HUES6 (cell line): ENCODE results near the gene TSPAN9.

Source experiments
- H3K27ac ChIP-seq: 2 replicates; pipeline ENCODE4 v1.7.0; 2013; ENCODE audit warnings: low read depth, mild to moderate bottlenecking, low read length, inconsistent platforms
- H3K27me3 ChIP-seq: 2 replicates; pipeline ENCODE4 v1.6.1; 2013; ENCODE audit warnings: low read length; ENCODE audit not compliant: control insufficient read depth, insufficient read depth
- H3K36me3 ChIP-seq: 2 replicates; pipeline ENCODE4 v1.6.1; 2013; ENCODE audit warnings: low read length; ENCODE audit not compliant: control insufficient read depth, insufficient read depth
- H3K4me1 ChIP-seq: 2 replicates; pipeline ENCODE4 v1.6.1; 2013; ENCODE audit warnings: low read length; ENCODE audit not compliant: control insufficient read depth, insufficient read depth
- H3K4me3 ChIP-seq: 2 replicates; pipeline ENCODE4 v1.5.1; 2013; ENCODE audit warnings: low read depth, low read length
- H3K9ac ChIP-seq: one replicate; pipeline ENCODE4 v1.6.1; 2013; ENCODE audit warnings: mild to moderate bottlenecking, low read length
- H3K9me3 ChIP-seq: 2 replicates; pipeline ENCODE4 v1.6.1; 2013; ENCODE audit warnings: low read depth, low read length; ENCODE audit not compliant: control insufficient read depth, insufficient read depth

TSPAN9 gene

DNA sequence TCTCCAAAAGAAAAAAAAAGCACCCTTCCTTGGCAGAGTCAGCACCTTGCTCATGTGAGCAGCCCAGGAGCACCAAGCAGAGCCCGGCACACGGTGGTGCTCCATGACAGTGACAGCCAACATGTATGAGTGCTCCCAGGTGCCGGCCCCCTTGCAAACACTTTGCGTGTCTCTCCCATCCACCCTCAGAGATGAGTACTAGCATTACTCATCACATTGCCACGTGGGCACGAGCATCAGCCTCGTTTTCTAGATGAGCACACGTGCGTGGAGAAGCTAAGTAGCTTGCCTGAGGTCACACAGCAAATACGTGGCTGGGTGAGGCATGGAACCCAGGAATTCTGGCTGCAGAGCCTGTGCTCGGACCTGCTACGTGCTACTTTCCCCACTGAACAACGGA lies 235.9 kb downstream of the TSPAN9 start:
- Histone ChIP-seq H3K36me3 (no peaks in the 10 kb centered on the region), H3K27ac (no peak overlapping the region), H3K9ac (no peak overlapping the region), H3K4me1 (peaks cover 16% of the 10 kb centered on the region; the same call in 1 of the 2 replicates), H3K4me3 (no peak overlapping the region), H3K9me3 (no peaks in the 10 kb centered on the region), H3K27me3 (peaks cover 8% of the 10 kb centered on the region; the same call in 1 of the 2 replicates)

DNA sequence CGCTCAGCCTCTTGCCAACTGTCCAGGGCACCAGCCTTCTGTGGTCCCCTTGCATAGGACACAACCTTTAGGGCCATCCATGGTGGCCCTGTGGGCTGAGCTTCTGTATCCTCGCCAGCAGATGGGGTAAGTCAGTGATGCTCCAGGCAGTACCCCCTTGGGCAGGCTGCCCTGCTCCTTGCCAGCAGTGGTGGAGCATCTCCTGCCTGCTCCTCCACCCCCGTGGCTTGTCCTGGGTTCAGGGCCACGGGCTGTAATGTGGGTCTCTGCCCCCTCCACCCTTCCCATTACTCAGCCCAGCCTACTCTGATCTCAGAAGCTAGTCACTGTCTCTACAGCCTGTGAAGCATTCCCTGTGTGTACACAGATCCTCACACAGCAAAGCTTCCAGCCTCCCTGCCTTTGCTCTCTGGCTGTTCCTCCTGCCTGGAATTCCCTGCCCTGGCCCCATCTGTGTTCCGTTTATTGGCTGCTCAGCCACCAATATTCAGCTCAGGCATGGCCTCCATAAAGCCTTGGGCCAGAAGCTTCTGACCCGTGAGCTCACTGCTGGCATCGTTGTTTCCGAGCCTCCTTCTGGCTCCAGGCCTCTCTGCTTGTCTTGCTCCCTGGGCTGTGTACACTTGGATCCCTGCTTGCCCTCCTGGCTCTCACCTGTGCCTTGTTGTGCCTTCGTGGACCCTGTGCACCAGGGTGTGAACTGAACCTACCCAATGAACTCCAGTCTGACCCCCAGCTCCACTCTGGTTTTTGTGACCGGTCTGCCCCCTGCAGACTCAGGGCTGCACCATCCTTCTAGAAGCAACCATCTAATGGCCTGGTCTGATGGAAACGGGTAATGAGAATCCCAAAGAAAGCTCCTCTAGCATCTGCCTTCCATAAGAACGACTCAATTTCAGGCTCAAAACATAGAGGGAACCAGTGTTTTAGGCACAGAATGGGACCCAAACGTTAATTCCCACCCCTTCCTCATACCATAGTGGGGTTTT lies 236.8 kb downstream of the TSPAN9 start:
- H3K4me1 ChIP-seq: peaks cover 16% of the 10 kb centered on the region; the same call in 1 of the 2 replicates
- no peaks in the 10 kb centered on the region for H3K9me3 ChIP-seq
- no peaks in the 10 kb centered on the region for H3K36me3 ChIP-seq
- no peak overlapping the region for H3K9ac ChIP-seq
- H3K27me3 ChIP-seq: peaks cover 8% of the 10 kb centered on the region; the same call in 1 of the 2 replicates
- H3K27ac ChIP-seq: no peak overlapping the region
- no peak overlapping the region for H3K4me3 ChIP-seq

DNA sequence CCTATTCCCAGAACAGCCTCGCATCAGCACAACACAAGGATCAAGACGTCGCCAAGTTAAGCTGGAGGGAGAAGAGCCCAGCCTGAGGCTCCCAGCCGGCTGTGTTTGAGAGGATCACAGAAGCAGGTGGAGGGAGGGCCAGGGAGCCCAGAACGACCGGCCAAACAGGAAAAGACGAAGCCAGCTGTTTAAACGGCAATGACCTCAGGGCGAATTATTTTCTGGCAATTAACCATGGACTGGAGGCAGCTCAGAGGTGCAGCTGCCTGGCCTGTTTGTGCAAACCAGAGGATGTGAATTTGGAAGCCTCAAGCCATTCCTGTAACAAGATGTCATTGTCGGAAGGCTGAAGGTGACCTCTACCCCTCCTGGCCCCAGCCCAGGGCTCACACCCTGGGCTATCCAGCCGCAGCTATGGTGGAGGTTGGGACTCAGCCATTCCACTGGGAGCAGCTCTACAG lies 238.1 kb downstream of the TSPAN9 start:
- no peaks in the 10 kb centered on the region for H3K36me3 ChIP-seq
- H3K27ac ChIP-seq: no peak overlapping the region
- H3K4me1 ChIP-seq: peaks cover 16% of the 10 kb centered on the region; the same call in 1 of the 2 replicates
- no peak overlapping the region for H3K9ac ChIP-seq
- H3K9me3 ChIP-seq: no peaks in the 10 kb centered on the region
- no peak overlapping the region for H3K4me3 ChIP-seq
- H3K27me3 ChIP-seq: peaks cover 8% of the 10 kb centered on the region; the same call in 1 of the 2 replicates

DNA sequence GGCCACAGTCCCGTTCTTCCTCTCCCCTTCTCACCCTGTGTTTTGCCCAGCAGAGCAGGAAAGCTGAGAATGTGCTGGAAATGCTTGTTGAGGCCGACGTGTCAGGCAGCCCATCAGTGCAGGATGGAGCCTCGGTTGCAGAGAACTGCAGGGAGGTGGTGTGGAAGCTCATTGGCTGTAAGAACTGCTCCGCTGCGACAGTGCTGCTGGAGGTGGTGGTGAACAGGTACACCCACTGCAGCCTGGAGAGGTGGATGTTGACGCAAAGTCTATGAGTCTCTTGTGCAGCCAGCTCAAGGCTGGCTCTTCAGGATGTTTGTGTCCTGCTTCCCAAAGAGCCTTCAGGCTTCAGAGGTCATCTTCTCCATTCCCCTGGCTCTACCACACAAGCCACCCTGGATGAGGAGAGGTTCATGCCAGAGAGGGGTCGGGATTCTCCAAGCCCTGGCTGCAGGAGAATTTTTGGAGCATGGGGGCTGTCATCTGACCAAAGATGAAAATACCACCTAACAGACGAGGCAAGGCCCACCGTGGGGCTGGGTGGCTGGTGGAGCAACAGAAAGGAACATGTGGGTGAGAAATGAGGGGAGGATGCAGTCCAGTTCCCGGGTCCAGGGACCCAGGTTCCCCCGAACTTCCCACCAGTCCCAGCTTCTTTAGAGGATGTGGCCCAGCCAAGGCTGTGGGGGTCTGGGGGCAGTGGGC lies 239.7 kb downstream of the TSPAN9 start:
- H3K9me3 ChIP-seq: no peaks in the 10 kb centered on the region
- H3K9ac ChIP-seq: no peak overlapping the region
- H3K27me3 ChIP-seq: peaks cover under 1% of the 10 kb centered on the region; the same call in 1 of the 2 replicates
- peaks cover 3% of the 10 kb centered on the region; the same call in 1 of the 2 replicates for H3K4me1 ChIP-seq
- no peaks in the 10 kb centered on the region for H3K36me3 ChIP-seq
- H3K27ac ChIP-seq: no peak overlapping the region
- H3K4me3 ChIP-seq: no peak overlapping the region

DNA sequence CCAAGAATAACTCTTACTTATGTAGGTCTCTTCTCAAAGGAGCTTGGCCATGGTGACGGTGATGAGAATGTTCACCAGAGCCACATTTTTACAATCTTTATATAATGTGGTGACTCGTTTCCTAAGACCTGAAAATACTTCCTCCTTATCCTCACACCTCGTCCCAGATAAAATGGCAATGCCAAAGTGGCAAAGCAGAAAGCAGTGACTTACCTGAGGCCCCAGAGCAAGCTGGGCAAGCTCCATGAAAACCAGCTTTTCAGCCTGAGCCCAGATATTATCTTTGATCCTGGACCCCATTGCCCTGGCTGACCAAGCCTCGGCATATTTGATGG lies 240.3 kb downstream of the TSPAN9 start:
- Histone ChIP-seq H3K27ac (no peak overlapping the region), H3K27me3 (no peaks in the 10 kb centered on the region; the same call in 1 of the 2 replicates), H3K9me3 (no peaks in the 10 kb centered on the region), H3K36me3 (no peaks in the 10 kb centered on the region), H3K4me3 (no peak overlapping the region), H3K4me1 (peaks cover 3% of the 10 kb centered on the region; the same call in 1 of the 2 replicates), H3K9ac (no peak overlapping the region)

DNA sequence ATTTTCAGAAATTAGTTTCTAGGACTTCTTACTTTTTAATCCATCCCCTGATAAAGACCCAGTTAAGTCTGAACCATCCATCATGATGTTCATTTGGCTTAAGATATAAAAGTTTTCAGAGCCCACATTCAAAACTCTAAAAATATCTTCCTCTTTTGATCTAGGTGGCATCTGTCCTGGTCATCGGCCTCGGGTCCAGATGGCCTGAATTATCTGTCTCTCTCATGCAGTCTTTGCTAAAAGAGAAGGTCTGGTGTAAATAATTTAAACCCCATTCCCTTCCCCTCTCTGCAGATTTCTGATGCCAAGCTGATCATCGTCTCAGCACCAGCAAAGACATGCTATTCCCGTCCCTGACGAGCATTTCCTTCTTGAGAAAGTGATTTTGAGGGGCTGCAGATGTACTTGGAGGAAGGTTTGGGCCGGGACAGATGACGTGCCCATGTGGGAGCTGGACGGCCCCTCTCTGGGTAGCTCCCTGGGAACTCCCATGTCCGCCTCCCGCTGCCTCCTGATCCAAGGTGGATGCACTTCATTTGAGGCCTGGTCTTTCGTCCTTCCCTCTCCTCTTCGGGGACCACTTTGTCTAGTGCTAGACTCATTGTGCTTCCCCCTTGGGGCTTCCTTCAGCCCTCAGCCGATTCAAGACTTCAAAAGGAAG lies 240.8 kb downstream of the TSPAN9 start:
- H3K9me3 ChIP-seq: no peaks in the 10 kb centered on the region
- no peak overlapping the region for H3K9ac ChIP-seq
- no peak overlapping the region for H3K27ac ChIP-seq
- H3K36me3 ChIP-seq: no peaks in the 10 kb centered on the region
- H3K4me3 ChIP-seq: no peak overlapping the region
- no peaks in the 10 kb centered on the region; the same call in 1 of the 2 replicates for H3K27me3 ChIP-seq
- H3K4me1 ChIP-seq: peaks cover 3% of the 10 kb centered on the region; the same call in 1 of the 2 replicates

DNA sequence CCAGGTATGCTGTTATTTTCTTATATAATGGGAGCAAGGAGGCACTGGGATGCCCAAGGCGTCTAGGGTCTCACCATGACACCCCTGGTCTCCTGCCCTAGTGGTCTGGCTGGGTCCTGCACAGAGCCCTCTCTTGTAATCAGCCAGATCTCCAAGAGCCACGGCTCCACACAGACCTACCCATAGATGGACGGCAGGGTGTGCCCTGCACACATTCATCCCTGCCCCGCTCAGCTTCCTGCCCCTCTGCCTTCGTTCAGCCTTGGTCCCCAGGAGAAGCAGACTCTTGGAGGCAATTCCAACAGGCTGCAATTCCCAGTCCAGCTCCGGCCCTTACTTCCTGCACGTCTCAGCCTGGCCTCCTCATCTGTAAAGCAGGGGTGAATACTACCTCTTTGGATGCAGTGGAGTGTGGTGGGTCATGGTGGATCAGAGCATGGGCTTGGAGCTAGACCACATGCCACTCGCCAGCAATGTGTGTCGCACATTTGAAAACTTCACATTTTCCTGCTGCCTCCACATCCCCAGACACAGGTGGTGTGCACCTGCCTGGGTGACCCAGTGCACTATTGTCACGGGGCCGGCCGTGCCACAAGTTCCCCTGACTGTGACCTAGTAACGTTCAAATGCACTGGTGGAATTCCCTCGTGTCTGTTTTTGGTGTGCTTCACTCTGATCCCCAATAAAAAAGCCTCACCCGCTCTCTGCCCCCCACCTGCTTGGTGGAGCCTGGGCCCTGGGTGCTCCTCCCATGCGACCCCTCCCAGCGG lies 242.7 kb downstream of the TSPAN9 start:
- no peaks in the 10 kb centered on the region for H3K9me3 ChIP-seq
- peaks cover 3% of the 10 kb centered on the region; the same call in 1 of the 2 replicates for H3K4me1 ChIP-seq
- H3K4me3 ChIP-seq: no peak overlapping the region
- no peaks in the 10 kb centered on the region for H3K36me3 ChIP-seq
- no peak overlapping the region for H3K9ac ChIP-seq
- no peak overlapping the region for H3K27ac ChIP-seq
- peaks cover 2% of the 10 kb centered on the region; the same call in 1 of the 2 replicates for H3K27me3 ChIP-seq

DNA sequence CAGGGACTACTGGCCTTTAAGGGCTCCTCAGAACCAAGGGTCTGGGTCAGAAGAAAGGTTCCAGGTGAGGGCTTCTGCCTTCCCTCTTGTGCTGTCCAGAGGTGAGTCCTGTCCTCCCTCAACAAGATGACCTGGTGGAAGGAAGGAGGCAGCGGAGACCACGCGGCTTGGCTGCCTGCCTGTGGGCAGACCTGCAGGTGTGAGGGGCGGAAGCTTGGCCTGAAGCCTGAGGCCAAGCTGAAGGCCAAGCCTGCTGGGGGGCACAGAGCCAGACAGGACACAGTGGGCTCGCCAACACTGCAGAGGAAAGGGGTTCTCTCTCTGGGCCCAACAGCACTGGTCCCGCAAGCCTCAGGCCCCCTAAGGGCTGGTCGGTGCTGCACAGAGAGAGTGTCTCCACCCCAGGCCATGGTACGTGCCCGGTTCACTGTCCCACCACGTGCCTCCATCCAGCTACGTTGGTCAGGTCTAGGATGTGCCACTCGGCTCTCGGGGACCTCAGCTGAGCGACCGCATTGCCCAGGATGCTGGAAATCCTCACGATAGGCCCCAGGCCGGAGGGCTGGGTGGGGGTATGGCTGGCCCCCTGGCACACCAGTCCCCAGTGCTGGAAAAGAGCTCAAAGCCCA lies 243.8 kb downstream of the TSPAN9 start:
- H3K27ac ChIP-seq: no peak overlapping the region
- no peak overlapping the region for H3K9ac ChIP-seq
- H3K4me1 ChIP-seq: no peaks in the 10 kb centered on the region
- peaks cover 2% of the 10 kb centered on the region; the same call in 1 of the 2 replicates for H3K27me3 ChIP-seq
- H3K36me3 ChIP-seq: no peaks in the 10 kb centered on the region
- H3K9me3 ChIP-seq: no peaks in the 10 kb centered on the region
- H3K4me3 ChIP-seq: no peak overlapping the region

DNA sequence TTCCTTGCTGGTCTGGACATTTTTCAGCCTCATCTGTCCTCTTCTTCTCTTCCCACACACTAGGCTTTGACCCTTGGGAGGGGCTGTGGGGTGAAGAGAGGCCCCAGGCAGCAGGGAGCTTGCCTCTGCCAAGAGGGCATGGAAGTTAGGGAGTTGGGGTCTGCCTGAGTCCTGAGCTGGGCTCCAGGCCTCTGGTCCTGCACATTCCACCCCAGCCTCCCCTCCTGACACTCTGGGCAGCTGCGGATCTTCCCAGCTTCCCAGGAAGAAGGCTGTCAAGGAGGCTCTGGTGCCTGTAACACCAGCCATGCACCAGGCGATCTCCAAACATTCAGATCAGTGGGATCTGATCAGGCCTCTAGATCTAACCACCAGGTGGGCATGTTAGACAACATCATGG lies 244.7 kb downstream of the TSPAN9 start:
- H3K4me1 ChIP-seq: peaks cover 2% of the 10 kb centered on the region; the same call in 1 of the 2 replicates

More for the DNA sequence above, 244.7 kb downstream of the TSPAN9 start:
- H3K9ac ChIP-seq: no peak overlapping the region
- H3K36me3 ChIP-seq: no peaks in the 10 kb centered on the region
- no peak overlapping the region for H3K27ac ChIP-seq
- H3K9me3 ChIP-seq: no peaks in the 10 kb centered on the region
- no peak overlapping the region for H3K4me3 ChIP-seq
- H3K27me3 ChIP-seq: peaks cover 2% of the 10 kb centered on the region; the same call in 1 of the 2 replicates
